Neural progenitor cell (in vitro differentiated cells): ENCODE measurements around the gene CIDEA.

Source experiments
- CTCF ChIP-seq: fragments of 200-600 bp; sonication (generic); IDR thresholded peaks from 2 replicates; pipeline ENCODE4 v1.5.1; 2017; ENCODE audit warnings: antibody characterized with exemption, mild to moderate bottlenecking
- EZH2phosphoT487 ChIP-seq: fragments of 200-600 bp; sonication (generic); IDR thresholded peaks from 2 replicates; pipeline ENCODE4 v1.6.1; 2017; ENCODE audit warnings: antibody characterized with exemption

GRCh38 chr18:12245793-12246135 lies 8.4 kb upstream of the CIDEA start:
- TF ChIP-seq CTCF = no peak
- TF ChIP-seq EZH2phosphoT487 = no peak
